GM23248 (cell line): ENCODE results near the gene GPX4. TPM values are rescaled to one million over a fixed set of nuclear protein-coding genes. Genes with fewer than 3 reads are reported as not detected.

ENCODE experiments used
- DNase-seq: peaks from one replicate; pipeline ENCODE4 v3.0.0-alpha.2; 2015
- H2AFZ ChIP-seq: fragments of 200-600 bp; sonication (generic); 2 replicates; pipeline ENCODE4 v1.6.1; 2016; ENCODE audit warnings: antibody characterized with exemption
- H3F3A ChIP-seq: fragments of 200-600 bp; sonication (generic); 2 replicates; pipeline ENCODE4 v1.6.1; 2016; ENCODE audit warnings: mild to moderate bottlenecking, antibody characterized with exemption, mixed run types; ENCODE audit not compliant: insufficient read depth
- H3K27ac ChIP-seq: fragments of 200-600 bp; sonication (generic); 2 replicates; pipeline ENCODE4 v1.5.1; 2016; ENCODE audit warnings: mild to moderate bottlenecking
- H3K27me3 ChIP-seq: fragments of 200-600 bp; sonication (generic); replicated peaks from 2 replicates; pipeline ENCODE4 v1.6.1; 2016; ENCODE audit warnings: mild to moderate bottlenecking; ENCODE audit not compliant: insufficient read depth
- H3K36me3 ChIP-seq: fragments of 200-600 bp; sonication (generic); 2 replicates; pipeline ENCODE4 v1.6.1; 2016; ENCODE audit warnings: low read depth, mild to moderate bottlenecking
- H3K4me1 ChIP-seq: fragments of 200-600 bp; sonication (generic); 2 replicates; pipeline ENCODE4 v1.6.1; 2016; ENCODE audit warnings: mild to moderate bottlenecking; ENCODE audit not compliant: insufficient read depth
- H3K4me2 ChIP-seq: fragments of 200-600 bp; sonication (generic); one replicate; pipeline ENCODE4 v1.6.1; 2016; ENCODE audit warnings: mild to moderate bottlenecking; ENCODE audit not compliant: unreplicated experiment
- H3K4me3 ChIP-seq: fragments of 200-600 bp; sonication (generic); 2 replicates; pipeline ENCODE4 v1.5.1; 2016; ENCODE audit warnings: mild to moderate bottlenecking
- H3K79me2 ChIP-seq: fragments of 200-600 bp; sonication (generic); 2 replicates; pipeline ENCODE4 v1.6.1; 2016; ENCODE audit warnings: mild to moderate bottlenecking; ENCODE audit not compliant: insufficient read depth
- H3K9ac ChIP-seq: fragments of 200-600 bp; sonication (generic); 2 replicates; pipeline ENCODE4 v1.6.1; 2016; ENCODE audit warnings: mild to moderate bottlenecking
- H3K9me2 ChIP-seq: fragments of 200-600 bp; sonication (generic); 2 replicates; pipeline ENCODE4 v1.6.1; 2016; ENCODE audit warnings: mixed run types, mild to moderate bottlenecking, moderate library complexity; ENCODE audit not compliant: insufficient read depth
- H3K9me3 ChIP-seq: fragments of 200-600 bp; sonication (generic); one replicate; pipeline ENCODE4 v1.6.1; 2017; ENCODE audit warnings: low read depth
- H4K20me1 ChIP-seq: fragments of 200-600 bp; sonication (generic); 2 replicates; pipeline ENCODE4 v1.6.0; 2016; ENCODE audit not compliant: insufficient read depth
- EZH2 ChIP-seq: fragments of 200-600 bp; sonication (generic); IDR thresholded peaks from 2 replicates; pipeline ENCODE4 v1.6.1; 2018; ENCODE audit warnings: antibody characterized with exemption, mild to moderate bottlenecking; ENCODE audit not compliant: insufficient read depth, poor library complexity, severe bottlenecking
- EZH2phosphoT487 ChIP-seq: fragments of 200-600 bp; sonication (generic); IDR thresholded peaks from 2 replicates; pipeline ENCODE4 v1.6.1; 2018; ENCODE audit warnings: antibody characterized with exemption, moderate library complexity, mild to moderate bottlenecking, low read depth; ENCODE audit not compliant: insufficient read depth
- WGBS, 2 experiments: methylation state at CpG; one replicate each; pipeline ENCODE4 v1.1.6; 2015 to 2017; ENCODE audit warnings: low lambda C conversion rate in 2 of 2, low coverage in 1 of 2; ENCODE audit errors: missing lambda C conversion rate in 2 of 2; 5-methylcytosine and 5-hydroxymethylcytosine counted together
- in situ Hi-C: fragments of 300-500 bp; cut with MboI; formaldehyde crosslinking; loops from 2 replicates; pipeline ENCODE4 v1.15.0; 2020
- polyA plus RNA-seq: library from polyadenylated mRNA; unstranded; fragments of >200 nt; fragmentation: Nextera tagmentation; extraction: Ambion mirVana; gene quantifications from 2 replicates; pipeline ENCODE4 v1.2.1, GENCODE V29; 2016
- total RNA-seq: library from RNA; depleted of rRNA; stranded (reverse); fragments of >200 nt; shearing (Covaris generic); gene quantifications from 2 replicates; pipeline ENCODE4 v1.2.3, GENCODE V29; 2014

Gene GPX4
- total and polyA plus RNA-seq, 2 experiments from 2014 or later: 298 to 607 TPM

- peaks cover 17% of the 10 kb centered on the region for H3K27me3 ChIP-seq
- no peak overlapping the region for H2AFZ ChIP-seq
- no peak overlapping the region for H3K9ac ChIP-seq
- TF ChIP-seq EZH2 (no peak), EZH2phosphoT487 (no peak)
- in situ Hi-C loops: no loop called here
- no peak overlapping the region for H3K4me3 ChIP-seq
- no peaks in the 10 kb centered on the region for H3K79me2 ChIP-seq
- H3F3A ChIP-seq: no peaks in the 10 kb centered on the region
- no peaks in the 10 kb centered on the region for H3K9me2 ChIP-seq
- H4K20me1 ChIP-seq: no peaks in the 10 kb centered on the region
- H3K36me3 ChIP-seq: no peaks in the 10 kb centered on the region
- no peaks in the 10 kb centered on the region for H3K9me3 ChIP-seq
- peak; percentile 86 for DNase-seq
- WGBS, 2 experiments: 7 to 10% methylated on average over 51 to 60 of the region's 60 CpGs
- H3K4me2 ChIP-seq: no peak overlapping the region
- H3K27ac ChIP-seq: no peak overlapping the region
- H3K4me1 ChIP-seq: no peaks in the 10 kb centered on the region
These were observed 38.9 kb upstream of the GPX4 start for GRCh38 chr19:1064661-1065605.

DNA sequence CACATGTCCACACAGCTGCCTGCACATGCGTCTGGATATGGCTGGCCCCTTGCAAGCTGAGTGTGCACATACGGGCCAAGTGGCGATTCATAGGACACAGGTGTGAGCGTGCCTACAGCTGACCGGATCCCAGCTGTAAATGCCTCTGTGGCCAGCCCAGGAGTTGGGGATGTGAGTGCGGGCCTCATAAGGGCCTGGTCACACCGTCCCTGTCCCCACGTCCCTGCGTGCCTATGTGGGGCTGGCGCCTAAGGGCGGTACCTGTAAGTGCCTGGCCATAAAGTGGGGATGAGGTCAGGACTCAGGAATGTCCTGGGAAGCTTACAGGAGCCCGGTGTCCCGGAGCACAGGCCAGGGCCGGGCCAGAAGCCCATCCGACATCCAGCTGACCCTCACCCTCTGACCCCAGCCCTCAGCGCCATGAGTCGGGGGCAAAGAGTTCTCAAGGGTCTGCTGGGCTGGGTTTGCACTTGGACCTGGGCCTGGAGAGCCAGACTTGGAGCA, 38.1 kb upstream of the GPX4 start:
- in situ Hi-C loops: no loop called here
- no peaks in the 10 kb centered on the region for H3F3A ChIP-seq
- H3K9me3 ChIP-seq: no peaks in the 10 kb centered on the region
- no peaks in the 10 kb centered on the region for H4K20me1 ChIP-seq
- H3K27ac ChIP-seq: no peak overlapping the region
- no peak overlapping the region for H2AFZ ChIP-seq
- WGBS, 2 experiments: 70 to 80% methylated on average over 17 of the region's 17 CpGs
- DNase-seq: no peak
- no peaks in the 10 kb centered on the region for H3K9me2 ChIP-seq
- no peaks in the 10 kb centered on the region for H3K4me1 ChIP-seq
- H3K79me2 ChIP-seq: no peaks in the 10 kb centered on the region
- no peak for TF ChIP-seq EZH2phosphoT487
- no peak for TF ChIP-seq EZH2
- no peaks in the 10 kb centered on the region for H3K36me3 ChIP-seq
- no peak overlapping the region for H3K4me2 ChIP-seq
- peaks cover 24% of the 10 kb centered on the region for H3K27me3 ChIP-seq
- H3K4me3 ChIP-seq: no peak overlapping the region
- no peak overlapping the region for H3K9ac ChIP-seq

DNA sequence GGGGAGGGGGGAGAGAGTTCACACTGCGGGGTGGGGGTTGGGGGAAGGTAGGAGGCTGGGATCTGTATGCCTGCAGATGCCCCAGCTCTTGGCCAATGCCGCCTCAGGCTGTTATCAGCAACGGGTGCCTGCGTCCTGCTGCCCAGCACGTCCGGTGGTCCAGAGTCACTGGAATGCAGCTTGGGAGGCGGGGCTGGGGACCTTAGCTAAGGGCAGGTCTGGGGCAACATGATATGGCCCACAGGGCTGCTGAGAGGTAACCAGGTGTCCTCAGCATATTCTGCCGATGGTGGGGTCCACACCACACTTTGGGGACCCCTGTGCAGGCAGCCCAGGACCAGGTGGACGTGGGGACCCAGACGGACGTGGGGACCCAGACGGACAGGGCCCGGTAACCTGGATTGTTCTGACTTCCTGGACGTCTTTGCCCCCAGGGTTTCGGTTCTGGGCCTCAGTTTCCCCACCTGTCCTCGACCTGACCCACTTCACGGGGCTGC, 37.5 kb upstream of the GPX4 start:
- H4K20me1 ChIP-seq: no peaks in the 10 kb centered on the region
- H3K4me3 ChIP-seq: no peak overlapping the region
- no peaks in the 10 kb centered on the region for H3K9me3 ChIP-seq
- H3K9me2 ChIP-seq: no peaks in the 10 kb centered on the region
- no peaks in the 10 kb centered on the region for H3F3A ChIP-seq
- H3K4me1 ChIP-seq: no peaks in the 10 kb centered on the region
- H3K4me2 ChIP-seq: peak overlapping the region; percentile 73
- in situ Hi-C loops: no loop called here
- no peak overlapping the region; the same call in 1 of the 2 replicates for H2AFZ ChIP-seq
- H3K27ac ChIP-seq: no peak overlapping the region
- peaks cover 31% of the 10 kb centered on the region for H3K27me3 ChIP-seq
- H3K36me3 ChIP-seq: no peaks in the 10 kb centered on the region
- H3K9ac ChIP-seq: no peak overlapping the region; the same call in 1 of the 2 replicates
- DNase-seq: no peak
- no peaks in the 10 kb centered on the region for H3K79me2 ChIP-seq
- 35 to 46% methylated on average over 13 to 17 of the region's 17 CpGs for WGBS, 2 experiments
- TF ChIP-seq EZH2phosphoT487 (no peak), EZH2 (no peak)

DNA sequence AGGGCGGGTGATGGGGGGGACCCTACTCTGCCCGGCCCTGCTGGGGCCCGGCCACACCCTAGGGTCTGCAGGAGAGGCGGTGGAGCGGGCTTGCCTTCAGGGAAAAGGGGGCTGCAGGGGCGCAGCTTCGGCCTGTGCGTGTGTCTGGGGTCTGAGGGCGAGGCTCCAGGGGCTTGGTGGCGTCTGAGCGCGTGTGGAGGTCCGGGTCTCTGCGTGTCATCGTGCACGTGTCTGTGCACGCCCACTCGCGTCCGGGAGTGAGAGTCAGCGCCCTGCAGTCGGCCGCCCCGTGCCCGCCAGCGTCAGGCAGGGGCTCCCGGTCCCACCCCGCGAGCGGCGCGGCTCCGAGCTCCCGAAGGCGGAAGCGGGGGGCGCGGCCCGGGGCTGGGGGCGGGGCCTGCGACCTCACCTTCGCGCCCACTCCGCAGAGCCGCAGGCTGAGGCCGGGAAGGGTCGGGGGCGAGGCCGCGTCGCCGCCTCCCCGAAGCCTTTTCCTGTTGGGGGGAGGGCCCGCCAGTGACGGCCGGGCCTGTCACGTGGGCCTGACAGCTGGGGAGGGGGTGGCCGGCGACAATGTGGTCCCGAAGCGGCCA, 37.0 kb upstream of the GPX4 start, which contains the start of gene ARHGAP45:
ARHGAP45 (plus strand) TSS at position 420 of the 593 bp plus-strand sequence. CDS start 239 bp downstream, outside the sequence.
- H2AFZ ChIP-seq: peak within 1 kb of the TSS; percentile 12; the same call in 1 of the 2 replicates

More for the DNA sequence above, 37.0 kb upstream of the GPX4 start, which contains the start of gene ARHGAP45:
- Histone ChIP-seq H3K27me3 (peaks cover 31% of the 10 kb centered on the region), H3K79me2 (no peaks in the 10 kb centered on the region), H3F3A (no peaks in the 10 kb centered on the region), H3K4me3 (peak within 1 kb of the TSS; percentile 59), H3K36me3 (no peaks in the 10 kb centered on the region), H3K9ac (peak within 1 kb of the TSS; percentile 51; the same call in 1 of the 2 replicates), H3K27ac (no peak within 1 kb of the TSS), H3K4me2 (peak within 1 kb of the TSS; percentile 73), H3K9me2 (no peaks in the 10 kb centered on the region), H4K20me1 (no peaks in the 10 kb centered on the region), H3K4me1 (no peaks in the 10 kb centered on the region), H3K9me3 (no peaks in the 10 kb centered on the region)
- in situ Hi-C loops: no loop called here
- 5 to 11% methylated on average over 21 to 47 of the region's 61 CpGs for WGBS, 2 experiments
- TF ChIP-seq EZH2 (no peak), EZH2phosphoT487 (no peak)
- DNase-seq: peak; percentile 63
